GM21390 (cell line): Measurements from ENCODE around the gene C10orf95.

ENCODE experiments used
- ATAC-seq: cut with Tn5 transposase; IDR thresholded peaks from one replicate; pipeline ENCODE4 v1.9.1; 2021; ENCODE audit not compliant: unreplicated experiment

The C10orf95 gene

GRCh38 chr10:102435529-102436233 lies 15.7 kb downstream of the C10orf95 start:
- ATAC-seq = no peak

- no peak for ATAC-seq
These were observed 16.2 kb downstream of the C10orf95 start for GRCh38 chr10:102435133-102435497.

GRCh38 chr10:102434394-102435132 lies 16.8 kb downstream of the C10orf95 start:
- ATAC-seq = no peak

- no peak for ATAC-seq
These were observed 17.7 kb downstream of the C10orf95 start for GRCh38 chr10:102433619-102434046.

- ATAC-seq = peak; percentile 87
These were observed 19.0 kb downstream of the C10orf95 start, which contains the start of gene CUEDC2 for GRCh38 chr10:102432162-102432950. CUEDC2 (minus strand) TSS chr10:102432574; CDS start chr10:102425188, 7,386 bp downstream.

- peak; percentile 3 for ATAC-seq
These were observed 19.8 kb downstream of the C10orf95 start for GRCh38 chr10:102431452-102432124.

GRCh38 chr10:102429468-102429867 lies 21.9 kb downstream of the C10orf95 start:
- ATAC-seq = no peak

GRCh38 chr10:102426803-102427287 lies 24.5 kb downstream of the C10orf95 start:
- ATAC-seq = no peak

- no peak for ATAC-seq
These were observed 25.9 kb downstream of the C10orf95 start for GRCh38 chr10:102425444-102425843.

- ATAC-seq = no peak
These were observed 26.4 kb downstream of the C10orf95 start for GRCh38 chr10:102424916-102425315.

GRCh38 chr10:102424145-102424544 lies 27.2 kb downstream of the C10orf95 start:
- no peak for ATAC-seq

GRCh38 chr10:102423372-102423968 lies 27.9 kb downstream of the C10orf95 start:
- ATAC-seq = no peak

GRCh38 chr10:102422545-102423129 lies 28.7 kb downstream of the C10orf95 start:
- ATAC-seq = no peak

GRCh38 chr10:102421757-102422512 lies 29.4 kb downstream of the C10orf95 start:
- no peak for ATAC-seq

GRCh38 chr10:102421507-102421756 lies 29.9 kb downstream of the C10orf95 start:
- ATAC-seq = no peak

GRCh38 chr10:102420714-102421506 lies 30.4 kb downstream of the C10orf95 start, which contains the start of gene FBXL15:
FBXL15 (plus strand) TSS chr10:102420836; CDS start chr10:102421130, 294 bp downstream.
- ATAC-seq = peak; percentile 58

GRCh38 chr10:102420181-102420713 lies 31.1 kb downstream of the C10orf95 start:
- ATAC-seq = no peak
